HEK293T (cell line): Measurements from ENCODE around the gene OPHN1.

Source experiments
- BHLHE40 ChIP-seq: fragments of 450-650 bp; IDR thresholded peaks from 2 replicates; pipeline ENCODE4 v1.6.1; 2016; ENCODE audit warnings: mild to moderate bottlenecking, moderate library complexity, borderline replicate concordance
- CTBP1 ChIP-seq: fragments of 450-650 bp; IDR thresholded peaks from 2 replicates; pipeline ENCODE4 v1.6.1; 2016; ENCODE audit warnings: borderline replicate concordance
- ELF4 ChIP-seq: fragments of 450-650 bp; IDR thresholded peaks from 2 replicates; pipeline ENCODE4 v1.6.1; 2017; ENCODE audit warnings: antibody characterized with exemption
- FOXA1 ChIP-seq: fragments of 450-650 bp; IDR thresholded peaks from 2 replicates; pipeline ENCODE4 v1.6.1; 2016; ENCODE audit warnings: mild to moderate bottlenecking
- FOXK2 ChIP-seq: fragments of 450-650 bp; IDR thresholded peaks from 2 replicates; pipeline ENCODE4 v1.6.1; 2016; ENCODE audit warnings: mild to moderate bottlenecking
- FOXM1 ChIP-seq: fragments of 450-650 bp; IDR thresholded peaks from 2 replicates; pipeline ENCODE4 v1.6.1; 2017; ENCODE audit warnings: mild to moderate bottlenecking, borderline replicate concordance
- HDGF ChIP-seq: fragments of 450-650 bp; IDR thresholded peaks from 2 replicates; pipeline ENCODE4 v1.6.1; 2017; ENCODE audit warnings: antibody characterized with exemption, borderline replicate concordance
- L3MBTL2 ChIP-seq: fragments of 450-650 bp; conservative IDR thresholded peaks from 2 replicates; pipeline ENCODE4 v1.6.1; 2016; ENCODE audit warnings: mild to moderate bottlenecking
- LEF1 ChIP-seq: fragments of 450-650 bp; IDR thresholded peaks from 2 replicates; pipeline ENCODE4 v1.6.1; 2017; ENCODE audit warnings: mild to moderate bottlenecking, borderline replicate concordance
- PKNOX1 ChIP-seq: fragments of 450-650 bp; IDR thresholded peaks from 2 replicates; pipeline ENCODE4 v1.6.1; 2016
- SP1 ChIP-seq: fragments of 450-650 bp; IDR thresholded peaks from 2 replicates; pipeline ENCODE4 v1.6.1; 2017
- SUZ12 ChIP-seq: fragments of 450-650 bp; IDR thresholded peaks from 2 replicates; pipeline ENCODE4 v1.6.1; 2016; ENCODE audit warnings: mild to moderate bottlenecking
- TARDBP ChIP-seq: fragments of 450-650 bp; IDR thresholded peaks from 2 replicates; pipeline ENCODE4 v1.6.1; 2016
- ZNF384 ChIP-seq: fragments of 450-650 bp; IDR thresholded peaks from 2 replicates; pipeline ENCODE4 v1.6.1; 2016

GRCh38 chrX:68402094-68402493 is 31.2 kb downstream of the OPHN1 start:
- TF ChIP-seq BHLHE40 (no peak), FOXM1 (no peak), CTBP1 (no peak), L3MBTL2 (no peak), SUZ12 (no peak), LEF1 (no peak), HDGF (no peak), PKNOX1 (no peak), SP1 (no peak), ELF4 (no peak), FOXK2 (no peak), ZNF384 (no peak), FOXA1 (no peak), TARDBP (no peak)
